Vagina (tissue), 2 donors: ENCODE measurements around the gene TMIGD1.

ENCODE experiments used
- CTCF ChIP-seq, 3 experiments: fragments of 450-650 bp in 2 of 3; fragments of 200-600 bp in 1 of 3; sonication (generic) in 1 of 3; IDR thresholded peaks; one replicate each; pipeline ENCODE4 v1.5.1; 2017 to 2019; ENCODE audit warnings: antibody characterized with exemption in 3 of 3, mild to moderate bottlenecking in 2 of 3, moderate library complexity in 2 of 3
- POLR2A ChIP-seq, 2 donors: fragments of 450-650 bp; IDR thresholded peaks; one replicate each; pipeline ENCODE4 v1.6.1; 2017; ENCODE audit warnings: antibody characterized with exemption in 2 of 2, mild to moderate bottlenecking in 2 of 2, moderate library complexity in 2 of 2

DNA sequence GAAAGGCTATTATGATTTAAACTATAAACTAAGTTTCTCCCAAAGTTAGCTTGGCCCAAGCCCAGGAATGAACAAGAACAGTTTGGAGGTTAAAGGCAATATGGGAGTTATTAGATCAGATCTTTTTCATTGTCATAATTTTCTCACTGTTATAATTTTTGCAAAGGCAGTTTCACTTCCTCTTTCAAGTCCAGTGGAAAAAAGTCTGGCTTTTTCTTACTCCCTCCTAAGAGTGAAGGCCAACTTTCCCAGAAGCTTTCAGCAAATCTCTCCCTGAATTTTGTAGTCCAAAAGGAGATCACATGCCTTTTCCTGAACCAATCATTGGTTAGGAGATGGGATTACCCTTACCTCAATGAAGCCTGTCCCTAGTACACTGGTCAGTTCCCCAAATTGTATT is 33.0 kb downstream of the TMIGD1 start:
- TF ChIP-seq CTCF (IDR thresholded peaks at IDR 0.05) (no peak), POLR2A (IDR thresholded peaks at IDR 0.05) (no peak)
